Fibroblast of the aortic adventitia (primary cell): Measurements from ENCODE around the gene RBM4B. TPM values are rescaled to one million over a fixed set of nuclear protein-coding genes. Genes with fewer than 3 reads are reported as not detected.

Source experiments
- DNase-seq: peaks from one replicate; pipeline ENCODE4 v3.0.0-alpha.2; 2010; ENCODE audit warnings: low read depth
- H3K4me3 ChIP-seq: 2 replicates; pipeline ENCODE4 v1.5.1; 2011; ENCODE audit warnings: low read depth, mild to moderate bottlenecking, control low read depth, low read length, moderate library complexity
- total RNA-seq: library from RNA; depleted of rRNA; stranded (reverse); fragments of >200 nt; gene quantifications from 2 replicates; pipeline ENCODE4 v1.2.3, GENCODE V29; 2012; ENCODE audit warnings: low replicate concordance
- TF ChIP-seq, protein P1 (sequence below): IDR thresholded peaks from 2 replicates; pipeline ENCODE4 v1.5.1; 2011; ENCODE audit warnings: mild to moderate bottlenecking, low read length, control low read depth, inconsistent platforms; ENCODE audit not compliant: insufficient read depth

The RBM4B gene
- total RNA-seq, 1 donor: 23.9 TPM

- DNase-seq: no peak
- H3K4me3 ChIP-seq: no peak overlapping the region
- TF ChIP-seq, protein P1, sequence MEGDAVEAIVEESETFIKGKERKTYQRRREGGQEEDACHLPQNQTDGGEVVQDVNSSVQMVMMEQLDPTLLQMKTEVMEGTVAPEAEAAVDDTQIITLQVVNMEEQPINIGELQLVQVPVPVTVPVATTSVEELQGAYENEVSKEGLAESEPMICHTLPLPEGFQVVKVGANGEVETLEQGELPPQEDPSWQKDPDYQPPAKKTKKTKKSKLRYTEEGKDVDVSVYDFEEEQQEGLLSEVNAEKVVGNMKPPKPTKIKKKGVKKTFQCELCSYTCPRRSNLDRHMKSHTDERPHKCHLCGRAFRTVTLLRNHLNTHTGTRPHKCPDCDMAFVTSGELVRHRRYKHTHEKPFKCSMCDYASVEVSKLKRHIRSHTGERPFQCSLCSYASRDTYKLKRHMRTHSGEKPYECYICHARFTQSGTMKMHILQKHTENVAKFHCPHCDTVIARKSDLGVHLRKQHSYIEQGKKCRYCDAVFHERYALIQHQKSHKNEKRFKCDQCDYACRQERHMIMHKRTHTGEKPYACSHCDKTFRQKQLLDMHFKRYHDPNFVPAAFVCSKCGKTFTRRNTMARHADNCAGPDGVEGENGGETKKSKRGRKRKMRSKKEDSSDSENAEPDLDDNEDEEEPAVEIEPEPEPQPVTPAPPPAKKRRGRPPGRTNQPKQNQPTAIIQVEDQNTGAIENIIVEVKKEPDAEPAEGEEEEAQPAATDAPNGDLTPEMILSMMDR: no peak
Observed at GRCh38 chr11:66715346-66716085, 37.8 kb upstream of the RBM4B start.

DNA sequence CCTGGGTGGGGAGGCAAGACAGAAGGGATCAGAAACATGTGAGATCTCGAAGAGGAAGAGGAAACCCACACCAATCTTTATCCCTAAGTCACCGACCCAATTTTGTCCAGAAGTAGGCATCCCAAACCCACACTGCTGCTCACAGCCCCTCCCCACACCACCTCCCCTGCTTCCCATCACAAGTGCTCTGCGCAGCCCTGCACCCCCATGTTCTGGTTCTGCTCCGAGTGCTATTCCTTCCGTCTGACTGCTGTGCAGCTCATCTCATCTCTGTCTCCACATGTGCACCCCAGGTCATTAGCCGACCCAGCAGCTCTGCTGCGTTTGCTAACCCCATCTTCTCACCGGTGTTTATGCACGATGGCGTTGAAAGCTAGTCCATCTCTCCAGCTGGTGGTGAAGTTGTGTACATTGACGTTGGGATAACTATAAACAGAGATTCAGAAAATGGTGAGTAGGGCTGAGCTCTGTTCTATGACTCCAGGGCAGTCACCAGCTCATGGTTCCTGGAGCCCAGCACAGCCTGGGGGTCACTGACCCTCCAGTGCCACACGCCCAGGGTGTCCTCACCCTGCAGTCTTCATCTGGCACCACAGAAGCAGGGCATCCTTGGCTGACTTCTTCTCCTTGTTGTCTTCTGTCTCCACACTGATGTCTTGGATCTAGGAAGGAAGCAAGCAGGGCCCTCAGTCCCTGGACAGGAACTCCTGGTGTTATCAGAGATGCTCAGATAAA lies 36.2 kb upstream of the RBM4B start:
- H3K4me3 ChIP-seq: no peak overlapping the region
- no peak for DNase-seq
- TF ChIP-seq, protein P1: no peak

DNA sequence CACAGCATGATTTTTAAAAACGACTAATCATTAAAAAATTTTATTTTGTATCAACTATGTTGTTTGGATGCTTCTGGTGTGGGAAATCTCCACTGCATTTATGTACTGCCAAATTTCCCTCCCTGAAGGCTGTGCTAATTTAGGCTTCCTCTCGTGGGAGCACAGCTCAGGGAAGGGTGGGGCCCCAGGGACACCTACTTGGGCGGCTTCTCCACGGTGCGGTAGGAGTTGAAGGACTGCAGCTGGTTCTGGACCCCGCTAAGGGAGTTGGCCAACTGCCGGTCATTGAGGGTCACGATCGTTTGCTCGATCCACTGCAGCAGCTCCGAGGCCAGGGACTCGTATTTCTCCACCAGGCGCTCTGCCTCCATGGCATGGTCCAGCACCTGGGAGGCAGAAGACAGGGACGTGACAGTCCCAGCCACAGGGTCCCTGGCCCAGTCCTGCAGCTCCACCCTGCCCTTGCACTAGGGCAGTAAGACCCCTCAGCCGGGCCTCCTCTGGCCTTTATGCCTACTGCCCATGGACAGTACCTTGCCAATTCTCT lies 32.8 kb upstream of the RBM4B start:
- DNase-seq: no peak
- TF ChIP-seq, protein P1: no peak
- no peak overlapping the region for H3K4me3 ChIP-seq

DNA sequence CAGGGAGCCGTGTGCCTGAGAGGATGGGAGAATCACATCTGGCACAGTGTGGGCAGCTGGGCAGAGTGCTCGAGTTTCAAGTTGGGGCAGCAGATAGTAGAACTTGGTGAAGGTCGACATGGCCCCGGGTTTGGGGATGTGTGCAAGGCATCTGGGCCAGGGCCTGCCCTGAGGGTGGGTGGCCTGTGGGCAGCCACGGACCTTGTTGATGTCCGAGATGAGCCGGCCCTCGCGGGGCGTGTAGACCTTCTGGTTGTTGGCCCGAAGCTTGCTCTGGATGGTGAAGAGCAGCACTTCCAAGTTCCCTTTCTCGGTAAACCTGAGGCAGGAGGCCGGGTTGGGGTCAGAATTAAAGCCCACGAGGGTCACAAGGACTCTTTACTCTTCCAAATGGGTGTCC lies 31.0 kb upstream of the RBM4B start:
- no peak for DNase-seq
- TF ChIP-seq, protein P1: no peak
- H3K4me3 ChIP-seq: no peak overlapping the region

- DNase-seq: no peak
Observed at GRCh38 chr11:66708094-66708493, 30.4 kb upstream of the RBM4B start.

DNA sequence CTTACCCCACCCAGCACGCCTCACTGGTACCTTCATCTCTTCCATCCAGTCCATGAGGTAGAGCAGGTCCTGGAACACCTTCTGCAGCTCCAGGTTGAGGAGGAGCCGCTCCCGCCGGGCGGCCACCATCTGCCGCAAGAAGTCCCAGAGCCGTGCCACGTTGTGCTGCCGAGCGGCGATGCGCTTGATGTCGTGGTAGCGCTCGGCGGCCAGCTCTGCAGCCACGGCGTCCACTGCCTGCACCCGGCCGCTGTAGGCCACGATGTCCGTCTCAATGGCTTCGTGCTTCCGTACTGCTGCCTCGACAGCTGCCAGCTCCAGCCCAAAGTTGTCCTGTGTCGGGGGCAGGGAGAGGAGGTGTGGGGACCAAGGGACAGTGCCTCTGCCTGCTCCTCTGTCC lies 29.8 kb upstream of the RBM4B start:
- no peak overlapping the region for H3K4me3 ChIP-seq
- DNase-seq: no peak
- TF ChIP-seq, protein P1: no peak

More at GRCh38 chr11:66708094-66708493, 30.4 kb upstream of the RBM4B start:
- H3K4me3 ChIP-seq: no peak overlapping the region
- TF ChIP-seq, protein P1: no peak
